Spleen (tissue), 11 donors: ENCODE measurements around the gene BTG4. TPM values are rescaled to one million over a fixed set of nuclear protein-coding genes. Genes with fewer than 3 reads are reported as not detected.

Source experiments
- DNase-seq: peaks from one replicate; pipeline ENCODE4 v3.0.0-alpha.2; 2020
- H3K27ac ChIP-seq, 8 donors: fragments of 200-600 bp; sonication (generic) in 7 of 8; 1 replicate in 4 of 8; 2 replicates in 4 of 8; pipeline versions ENCODE4 v1.5.0 to v1.8.0; 2016 to 2021; ENCODE audit warnings: inconsistent platforms in 4 of 8, mild to moderate bottlenecking in 4 of 8, moderate library complexity in 1 of 8
- H3K27me3 ChIP-seq, 7 donors: fragments of 200-600 bp; sonication (generic) in 6 of 7; replicated peaks in 1 of 7; 1 replicate in 4 of 7; 2 replicates in 3 of 7; pipeline versions ENCODE4 v1.5.0 to v1.8.0; 2016 to 2021; ENCODE audit warnings: inconsistent platforms in 3 of 7, mild to moderate bottlenecking in 1 of 7
- H3K36me3 ChIP-seq, 6 donors: fragments of 200-600 bp; sonication (generic) in 5 of 6; 1 replicate in 4 of 6; 2 replicates in 2 of 6; pipeline versions ENCODE4 v1.5.0 to v1.8.0; 2016 to 2021; ENCODE audit warnings: inconsistent platforms in 2 of 6
- H3K4me1 ChIP-seq, 6 donors: fragments of 200-600 bp; sonication (generic) in 5 of 6; 1 replicate in 3 of 6; 2 replicates in 3 of 6; pipeline versions ENCODE4 v1.5.0 to v1.8.0; 2016 to 2021; ENCODE audit warnings: inconsistent platforms in 3 of 6
- H3K4me3 ChIP-seq, 8 donors: fragments of 200-600 bp; sonication (generic) in 7 of 8; 1 replicate in 4 of 8; 2 replicates in 4 of 8; pipeline versions ENCODE4 v1.5.0 to v1.8.0; 2016 to 2021; ENCODE audit warnings: inconsistent platforms in 4 of 8, mild to moderate bottlenecking in 4 of 8, moderate library complexity in 2 of 8
- H3K9me3 ChIP-seq, 8 donors: fragments of 200-600 bp; sonication (generic) in 7 of 8; 1 replicate in 4 of 8; 2 replicates in 4 of 8; pipeline versions ENCODE4 v1.5.0 to v1.8.0; 2016 to 2021; ENCODE audit warnings: inconsistent platforms in 4 of 8
- POLR2A ChIP-seq, 3 donors: fragments of 450-650 bp; IDR thresholded peaks; one replicate each; pipeline ENCODE4 v1.5.1; 2017; ENCODE audit warnings: antibody characterized with exemption in 3 of 3, mild to moderate bottlenecking in 1 of 3
- POLR2AphosphoS5 ChIP-seq, 3 donors: sonication (generic); formaldehyde crosslinking; IDR thresholded peaks; one replicate each; pipeline ENCODE4 v1.5.1; 2017; ENCODE audit warnings: antibody characterized with exemption in 3 of 3
- WGBS, 5 donors: extraction: QIAGEN DNeasy Blood & Tissue Kit in 3 of 5; methylation state at CpG; one replicate each; pipeline versions ENCODE4 v1.1.5 to v1.1.7; 2013 to 2018; 5-methylcytosine and 5-hydroxymethylcytosine counted together
- intact Hi-C: fragments of 100-400 bp; cut with DNase I; formaldehyde crosslinking; loops from one replicate; pipeline ENCODE4 v1.15.0; 2023; ENCODE audit warnings: low total_unique reads
- polyA plus RNA-seq, 3 donors: library from polyadenylated mRNA; stranded (reverse); fragments of 200-250 nt; gene quantifications; one replicate each; pipeline ENCODE4 v1.2.1, GENCODE V29; 2013
- total RNA-seq, 7 donors: library from RNA; depleted of rRNA in 3 of 7; stranded (reverse); fragments of >200 nt in 3 of 7; fragmentation: NEBNext Ultra II Directional in 4 of 7; extraction: Animal tissue kit (Norgen Biotek cat#: 25700) in 4 of 7; gene quantifications; one replicate each; pipeline versions ENCODE4 v1.1.0 to v1.2.1, GENCODE V29; 2016 to 2021
- TF ChIP-seq, protein P1 (sequence below), 11 experiments: fragments of 200-600 bp in 7 of 11; fragments of 450-650 bp in 4 of 11; sonication (generic) in 4 of 11; IDR thresholded peaks in 8 of 11; conservative IDR thresholded peaks in 3 of 11; 1 replicate in 7 of 11; 2 replicates in 4 of 11; pipeline versions ENCODE4 v1.4.0 to v1.8.0; 2016 to 2021; ENCODE audit warnings: antibody characterized with exemption in 11 of 11, inconsistent platforms in 4 of 11, mild to moderate bottlenecking in 1 of 11
- donor health status: healthy with polysubstance abuse.
- donor health status: DM: no; HTN: no; CAD: no; lungs with moderate emphysema.
- donor health status: DM: no; HTN: no; CAD: no.
- donor health status: Bipolar disorder and iron deficiency.
- donor health status: healthy.
- donor health status: DM: no; HTN: no; CAD: no.
- donor health status: DM: yes; HTN: yes; CAD: no.

The BTG4 gene
- total and polyA plus RNA-seq, 10 donors = not detected

DNA sequence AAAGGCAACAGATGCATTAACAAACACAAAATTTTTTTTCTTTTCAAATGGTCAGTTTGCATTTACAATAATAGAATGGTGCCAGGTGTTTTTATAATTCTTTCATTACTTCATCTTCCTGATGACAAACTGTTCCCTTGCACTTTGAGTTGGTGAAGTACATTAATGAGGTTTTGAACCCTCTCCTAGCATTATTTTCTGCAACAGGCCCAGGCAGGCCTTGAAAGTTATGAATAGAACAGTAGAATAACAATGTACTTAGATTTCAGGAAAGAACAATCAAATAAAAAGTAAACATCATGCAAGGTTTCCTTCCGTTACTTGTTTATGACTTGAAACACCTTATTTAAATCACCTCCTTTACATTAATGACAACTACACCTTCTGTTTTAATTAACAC lies 9.6 kb downstream of the BTG4 start:
- no peaks in the 10 kb centered on the region for H3K4me1 ChIP-seq
- TF ChIP-seq, protein P1, sequence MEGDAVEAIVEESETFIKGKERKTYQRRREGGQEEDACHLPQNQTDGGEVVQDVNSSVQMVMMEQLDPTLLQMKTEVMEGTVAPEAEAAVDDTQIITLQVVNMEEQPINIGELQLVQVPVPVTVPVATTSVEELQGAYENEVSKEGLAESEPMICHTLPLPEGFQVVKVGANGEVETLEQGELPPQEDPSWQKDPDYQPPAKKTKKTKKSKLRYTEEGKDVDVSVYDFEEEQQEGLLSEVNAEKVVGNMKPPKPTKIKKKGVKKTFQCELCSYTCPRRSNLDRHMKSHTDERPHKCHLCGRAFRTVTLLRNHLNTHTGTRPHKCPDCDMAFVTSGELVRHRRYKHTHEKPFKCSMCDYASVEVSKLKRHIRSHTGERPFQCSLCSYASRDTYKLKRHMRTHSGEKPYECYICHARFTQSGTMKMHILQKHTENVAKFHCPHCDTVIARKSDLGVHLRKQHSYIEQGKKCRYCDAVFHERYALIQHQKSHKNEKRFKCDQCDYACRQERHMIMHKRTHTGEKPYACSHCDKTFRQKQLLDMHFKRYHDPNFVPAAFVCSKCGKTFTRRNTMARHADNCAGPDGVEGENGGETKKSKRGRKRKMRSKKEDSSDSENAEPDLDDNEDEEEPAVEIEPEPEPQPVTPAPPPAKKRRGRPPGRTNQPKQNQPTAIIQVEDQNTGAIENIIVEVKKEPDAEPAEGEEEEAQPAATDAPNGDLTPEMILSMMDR (IDR thresholded peaks at IDR 0.05 in 8 of 11, conservative IDR thresholded peaks at IDR 0.05 in 3 of 11) = no peak
- TF ChIP-seq POLR2A (IDR thresholded peaks at IDR 0.05) = no peak
- TF ChIP-seq POLR2AphosphoS5 (IDR thresholded peaks at IDR 0.05) = no peak
- 76 to 94% (median 80%) methylated on average over 1 of the region's 1 CpG for WGBS, 5 donors
- DNase-seq = no peak
- H3K36me3 ChIP-seq = no peaks in the 10 kb centered on the region
- H3K9me3 ChIP-seq = no peaks in the 10 kb centered on the region
- intact Hi-C loops = no loop called here
- H3K27ac ChIP-seq = no peak overlapping the region
- H3K4me3 ChIP-seq = no peak overlapping the region
- no peaks in the 10 kb centered on the region for H3K27me3 ChIP-seq

DNA sequence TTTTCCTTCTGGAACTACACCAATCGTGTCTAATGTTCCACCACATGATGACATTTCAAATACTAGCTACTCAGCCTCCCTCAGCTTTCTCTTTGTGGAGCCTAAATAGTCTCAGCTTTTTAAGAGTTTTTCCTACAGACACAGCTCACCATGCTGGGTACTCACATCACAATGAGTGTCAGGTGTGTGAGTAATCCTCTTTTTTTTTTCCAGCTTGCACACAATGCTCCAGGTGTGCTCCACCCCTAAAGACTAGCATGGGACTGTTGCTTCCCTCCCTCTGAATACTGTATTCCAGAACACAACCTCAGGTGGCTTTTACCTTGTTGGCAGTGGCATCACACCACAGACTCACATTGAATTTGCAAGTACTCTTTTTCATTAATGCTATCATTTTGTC lies 11.7 kb downstream of the BTG4 start:
- no peaks in the 10 kb centered on the region for H3K4me1 ChIP-seq
- WGBS, 5 donors = 67 to 89% (median 74%) methylated on average over 1 of the region's 1 CpG
- DNase-seq = no peak
- no peaks in the 10 kb centered on the region for H3K9me3 ChIP-seq
- TF ChIP-seq POLR2AphosphoS5 (IDR thresholded peaks at IDR 0.05) (no peak), POLR2A (IDR thresholded peaks at IDR 0.05) (no peak)
- TF ChIP-seq, protein P1 (IDR thresholded peaks at IDR 0.05 in 8 of 11, conservative IDR thresholded peaks at IDR 0.05 in 3 of 11) = no peak
- no peaks in the 10 kb centered on the region for H3K27me3 ChIP-seq
- H3K4me3 ChIP-seq = no peak overlapping the region
- intact Hi-C loops = no loop called here
- no peak overlapping the region for H3K27ac ChIP-seq
- no peaks in the 10 kb centered on the region for H3K36me3 ChIP-seq

DNA sequence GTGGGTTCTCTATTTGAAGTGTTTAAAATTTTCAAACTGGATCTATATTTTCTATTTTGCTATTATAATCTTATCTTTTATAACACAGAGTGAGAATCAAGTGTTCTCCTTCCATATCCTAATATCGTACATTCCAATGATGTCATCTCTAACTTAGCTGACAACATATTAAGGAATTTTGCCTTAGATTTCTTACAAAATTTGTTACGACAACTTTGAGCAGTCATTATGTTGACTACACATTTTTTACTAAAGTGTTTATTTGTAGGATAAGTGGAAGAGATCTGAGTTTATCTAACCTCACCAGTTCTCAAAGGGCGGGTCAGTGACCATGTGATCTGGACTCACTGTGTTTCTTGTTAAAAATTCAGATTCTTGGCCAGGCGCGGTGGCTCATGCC lies 12.7 kb downstream of the BTG4 start:
- DNase-seq = no peak
- intact Hi-C loops = no loop called here
- no peak for TF ChIP-seq POLR2A (IDR thresholded peaks at IDR 0.05)
- TF ChIP-seq POLR2AphosphoS5 (IDR thresholded peaks at IDR 0.05) = no peak
- TF ChIP-seq, protein P1 (IDR thresholded peaks at IDR 0.05 in 8 of 11, conservative IDR thresholded peaks at IDR 0.05 in 3 of 11) = no peak

DNA sequence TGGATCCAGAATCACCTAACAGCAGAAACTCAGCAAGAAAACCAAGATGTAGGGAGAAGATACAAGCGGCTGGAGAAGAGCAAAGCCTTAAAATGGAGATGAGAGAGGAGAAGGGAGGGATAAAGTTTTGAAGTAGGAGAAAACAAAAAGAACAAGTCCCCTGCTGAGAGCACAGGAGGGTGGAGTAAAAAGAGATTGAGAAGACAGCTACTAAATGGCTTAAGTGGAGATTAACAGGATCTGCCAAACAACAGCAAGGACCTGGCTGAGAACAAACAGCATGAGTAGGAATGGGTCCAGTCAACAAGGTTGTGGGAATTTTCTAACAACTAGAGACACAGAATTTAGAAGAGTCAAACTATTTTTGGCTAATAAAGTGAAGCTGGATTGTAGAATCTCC lies 18.1 kb downstream of the BTG4 start:
- intact Hi-C loops = no loop called here
- no peaks in the 10 kb centered on the region for H3K4me1 ChIP-seq
- 80 to 96% (median 83%) methylated on average over 1 of the region's 1 CpG for WGBS, 5 donors
- H3K36me3 ChIP-seq = no peaks in the 10 kb centered on the region
- no peaks in the 10 kb centered on the region for H3K27me3 ChIP-seq
- H3K4me3 ChIP-seq = no peak overlapping the region
- DNase-seq = no peak
- peaks cover 0 to 3% (median 0%) of the 10 kb centered on the region in 8 donors for H3K9me3 ChIP-seq
- no peak overlapping the region for H3K27ac ChIP-seq
- TF ChIP-seq POLR2AphosphoS5 (IDR thresholded peaks at IDR 0.05) = no peak
- no peak for TF ChIP-seq POLR2A (IDR thresholded peaks at IDR 0.05)
- TF ChIP-seq, protein P1 (IDR thresholded peaks at IDR 0.05 in 8 of 11, conservative IDR thresholded peaks at IDR 0.05 in 3 of 11) = no peak

More for the DNA sequence above, 12.7 kb downstream of the BTG4 start:
- no peaks in the 10 kb centered on the region for H3K9me3 ChIP-seq
- no peaks in the 10 kb centered on the region for H3K4me1 ChIP-seq
- 75 to 96% (median 90%) methylated on average over 5 of the region's 5 CpGs for WGBS, 5 donors
- no peak overlapping the region for H3K4me3 ChIP-seq
- H3K27ac ChIP-seq = no peak overlapping the region
- no peaks in the 10 kb centered on the region for H3K36me3 ChIP-seq
- H3K27me3 ChIP-seq = no peaks in the 10 kb centered on the region
